NB4 (cell line): Measurements from ENCODE around the gene EZH1.
"Not testable (repeated sequence)": the region's sequence is repeated elsewhere in the genome, so short reads cannot be mapped to it uniquely, and the experiment has no call there.

Experiments
- DNase-seq: peaks from one replicate; pipeline ENCODE4 v3.0.0; 2010; ENCODE audit warnings: low read depth
- H3K4me3 ChIP-seq: one replicate; pipeline ENCODE4 v1.5.1; 2011; ENCODE audit warnings: mild to moderate bottlenecking, low read depth, low read length, moderate library complexity
- MYC ChIP-seq: IDR thresholded peaks from 2 replicates; pipeline ENCODE4 v1.6.1; 2011; ENCODE audit warnings: low read depth, low read length
- POLR2A ChIP-seq: IDR thresholded peaks from 2 replicates; pipeline ENCODE4 v1.6.1; 2011; ENCODE audit warnings: mild to moderate bottlenecking; ENCODE audit not compliant: insufficient read length; ENCODE audit errors: extremely low read depth
- TF ChIP-seq, protein P1 (sequence below): IDR thresholded peaks from 2 replicates; pipeline ENCODE4 v1.6.1; 2011; ENCODE audit warnings: low read depth, low read length
- TF ChIP-seq, protein P2 (sequence below): IDR thresholded peaks from one replicate; pipeline ENCODE4 v1.5.1; 2012; ENCODE audit warnings: low read depth, low read length

Gene EZH1

DNA sequence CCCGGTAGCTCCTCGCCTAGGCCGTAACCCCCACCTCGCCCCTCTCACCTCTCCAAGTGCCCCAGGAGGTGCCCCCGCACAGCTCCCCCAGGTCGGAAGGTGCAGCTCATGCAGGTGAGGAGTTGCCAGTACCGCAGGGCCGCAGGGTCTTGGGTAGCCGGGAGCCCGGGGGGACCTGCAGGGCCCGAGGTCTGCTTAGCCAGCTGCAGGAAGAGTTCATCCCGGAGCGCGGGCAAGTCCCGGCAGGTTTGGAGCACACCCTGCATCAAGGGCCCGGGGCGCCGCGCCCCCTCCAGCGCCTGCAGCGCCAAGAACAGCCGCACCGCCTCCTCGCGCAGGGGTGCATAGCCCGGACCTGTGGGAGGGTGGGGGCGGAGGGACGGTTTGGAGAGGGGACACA, 72.8 kb downstream of the EZH1 start:
- no peak overlapping the region for H3K4me3 ChIP-seq
- no peak for TF ChIP-seq POLR2A
- TF ChIP-seq, protein P1, sequence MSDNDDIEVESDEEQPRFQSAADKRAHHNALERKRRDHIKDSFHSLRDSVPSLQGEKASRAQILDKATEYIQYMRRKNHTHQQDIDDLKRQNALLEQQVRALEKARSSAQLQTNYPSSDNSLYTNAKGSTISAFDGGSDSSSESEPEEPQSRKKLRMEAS = no peak
- TF ChIP-seq, protein P2, sequence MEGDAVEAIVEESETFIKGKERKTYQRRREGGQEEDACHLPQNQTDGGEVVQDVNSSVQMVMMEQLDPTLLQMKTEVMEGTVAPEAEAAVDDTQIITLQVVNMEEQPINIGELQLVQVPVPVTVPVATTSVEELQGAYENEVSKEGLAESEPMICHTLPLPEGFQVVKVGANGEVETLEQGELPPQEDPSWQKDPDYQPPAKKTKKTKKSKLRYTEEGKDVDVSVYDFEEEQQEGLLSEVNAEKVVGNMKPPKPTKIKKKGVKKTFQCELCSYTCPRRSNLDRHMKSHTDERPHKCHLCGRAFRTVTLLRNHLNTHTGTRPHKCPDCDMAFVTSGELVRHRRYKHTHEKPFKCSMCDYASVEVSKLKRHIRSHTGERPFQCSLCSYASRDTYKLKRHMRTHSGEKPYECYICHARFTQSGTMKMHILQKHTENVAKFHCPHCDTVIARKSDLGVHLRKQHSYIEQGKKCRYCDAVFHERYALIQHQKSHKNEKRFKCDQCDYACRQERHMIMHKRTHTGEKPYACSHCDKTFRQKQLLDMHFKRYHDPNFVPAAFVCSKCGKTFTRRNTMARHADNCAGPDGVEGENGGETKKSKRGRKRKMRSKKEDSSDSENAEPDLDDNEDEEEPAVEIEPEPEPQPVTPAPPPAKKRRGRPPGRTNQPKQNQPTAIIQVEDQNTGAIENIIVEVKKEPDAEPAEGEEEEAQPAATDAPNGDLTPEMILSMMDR = no peak
- TF ChIP-seq MYC = no peak
- DNase-seq = no peak

DNA sequence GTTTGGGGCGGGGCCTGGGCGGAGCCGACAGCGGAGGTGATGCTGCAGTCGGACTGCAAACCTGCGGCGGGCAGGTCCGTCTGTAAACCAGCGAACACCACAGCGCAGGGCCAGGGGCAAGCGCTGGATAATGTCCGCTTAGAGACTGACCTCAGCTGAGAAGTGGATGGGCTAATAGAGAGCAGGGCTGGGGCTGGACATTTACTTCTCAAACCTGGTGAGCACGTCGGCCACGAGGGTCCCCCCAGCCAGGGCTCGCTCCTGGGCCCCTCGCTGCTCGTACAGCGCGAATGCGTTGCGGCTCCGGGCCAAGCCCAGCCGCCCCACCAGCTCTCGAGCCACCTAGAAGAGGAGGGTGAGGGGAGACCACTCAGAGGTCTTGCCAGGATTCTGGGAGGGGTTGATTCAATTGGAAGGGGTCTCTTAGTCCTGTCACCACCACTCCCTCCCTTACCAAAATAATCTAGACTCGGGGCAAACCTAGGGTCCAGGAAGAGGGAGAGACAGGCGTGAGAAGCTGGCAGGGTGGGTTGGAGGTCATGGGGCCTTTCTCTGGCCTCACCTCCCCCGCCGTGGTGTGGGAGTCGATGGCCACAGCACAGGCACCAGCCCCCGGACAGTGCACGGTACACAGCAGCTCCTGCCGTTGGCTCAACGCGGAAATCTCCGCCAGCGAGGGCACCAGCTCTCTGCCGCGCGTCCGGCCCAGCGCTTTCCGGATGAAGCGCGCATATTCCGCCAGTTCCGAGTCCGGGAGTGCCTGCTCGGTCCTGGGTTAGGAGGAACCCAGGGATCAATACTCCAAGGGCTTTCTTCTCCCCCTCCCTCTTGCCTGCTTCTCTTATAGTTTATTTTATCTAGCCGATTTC, 73.8 kb downstream of the EZH1 start:
- H3K4me3 ChIP-seq = no peak overlapping the region
- no peak for TF ChIP-seq POLR2A
- TF ChIP-seq, protein P2 = no peak
- no peak for TF ChIP-seq MYC
- TF ChIP-seq, protein P1 = no peak

DNA sequence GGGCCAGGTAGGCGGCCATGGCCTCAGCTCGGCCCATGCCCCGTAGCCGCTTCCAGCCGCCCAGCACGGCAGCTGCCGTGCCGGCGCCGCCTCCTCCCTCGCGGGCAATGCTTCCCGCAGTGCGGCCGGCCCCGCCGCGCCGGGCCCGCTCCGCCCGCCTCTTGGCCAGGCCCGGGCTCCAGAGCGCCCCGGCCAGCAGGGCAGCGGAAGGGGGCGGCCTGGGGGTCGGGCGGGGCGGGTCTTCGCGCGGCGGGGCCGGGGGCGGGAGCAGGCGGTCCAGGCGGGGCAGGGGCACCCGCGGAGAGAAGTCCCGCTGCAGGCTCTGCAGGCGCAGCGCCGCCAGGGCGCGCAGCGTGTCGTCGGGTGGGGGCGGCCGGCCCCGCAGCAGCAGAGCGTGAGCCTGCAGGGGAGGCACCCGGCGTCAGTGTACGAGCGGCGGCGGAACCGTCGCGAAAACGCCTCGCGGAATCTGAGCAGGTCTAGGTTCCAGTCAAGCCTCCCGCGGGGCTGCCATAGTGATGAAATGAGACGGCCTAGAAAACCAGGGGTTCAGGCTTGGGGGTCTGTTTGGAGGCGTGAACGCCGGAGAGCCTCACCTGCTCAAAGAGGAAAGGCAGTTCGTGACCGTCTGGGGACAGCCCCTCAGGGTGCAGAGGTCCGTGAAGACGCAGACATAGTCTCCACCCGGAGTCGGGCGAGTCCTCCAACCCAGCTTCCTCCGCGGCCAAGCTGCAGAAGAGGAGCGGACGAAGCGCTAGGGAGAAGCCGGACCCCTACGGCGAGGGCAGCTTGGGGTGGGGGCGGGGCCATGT, 74.7 kb downstream of the EZH1 start:
- DNase-seq = no peak
- H3K4me3 ChIP-seq = no peak overlapping the region

More for the DNA sequence above, 73.8 kb downstream of the EZH1 start:
- DNase-seq = no peak

DNA sequence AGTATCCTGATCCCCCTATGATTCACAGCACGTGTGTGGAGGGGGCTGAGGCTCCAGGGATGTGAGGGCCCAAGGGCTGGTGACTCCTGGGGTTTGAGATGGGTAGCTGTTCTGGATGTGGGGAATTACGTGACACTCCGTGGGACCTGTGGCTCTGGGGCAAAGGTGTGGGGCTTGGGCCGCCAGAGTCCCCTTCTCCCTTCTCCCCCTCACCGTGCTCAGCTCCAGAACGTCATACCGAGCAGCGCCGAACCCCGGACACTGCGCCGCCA, 75.2 kb downstream of the EZH1 start:
- no peak overlapping the region for H3K4me3 ChIP-seq
- TF ChIP-seq, protein P2 = no peak
- TF ChIP-seq POLR2A (no peak), MYC (no peak)
- TF ChIP-seq, protein P1 = no peak
- DNase-seq = no peak

More for the DNA sequence above, 74.7 kb downstream of the EZH1 start:
- TF ChIP-seq MYC (no peak), POLR2A (no peak)
- TF ChIP-seq, protein P1 = no peak
- TF ChIP-seq, protein P2 = no peak

DNA sequence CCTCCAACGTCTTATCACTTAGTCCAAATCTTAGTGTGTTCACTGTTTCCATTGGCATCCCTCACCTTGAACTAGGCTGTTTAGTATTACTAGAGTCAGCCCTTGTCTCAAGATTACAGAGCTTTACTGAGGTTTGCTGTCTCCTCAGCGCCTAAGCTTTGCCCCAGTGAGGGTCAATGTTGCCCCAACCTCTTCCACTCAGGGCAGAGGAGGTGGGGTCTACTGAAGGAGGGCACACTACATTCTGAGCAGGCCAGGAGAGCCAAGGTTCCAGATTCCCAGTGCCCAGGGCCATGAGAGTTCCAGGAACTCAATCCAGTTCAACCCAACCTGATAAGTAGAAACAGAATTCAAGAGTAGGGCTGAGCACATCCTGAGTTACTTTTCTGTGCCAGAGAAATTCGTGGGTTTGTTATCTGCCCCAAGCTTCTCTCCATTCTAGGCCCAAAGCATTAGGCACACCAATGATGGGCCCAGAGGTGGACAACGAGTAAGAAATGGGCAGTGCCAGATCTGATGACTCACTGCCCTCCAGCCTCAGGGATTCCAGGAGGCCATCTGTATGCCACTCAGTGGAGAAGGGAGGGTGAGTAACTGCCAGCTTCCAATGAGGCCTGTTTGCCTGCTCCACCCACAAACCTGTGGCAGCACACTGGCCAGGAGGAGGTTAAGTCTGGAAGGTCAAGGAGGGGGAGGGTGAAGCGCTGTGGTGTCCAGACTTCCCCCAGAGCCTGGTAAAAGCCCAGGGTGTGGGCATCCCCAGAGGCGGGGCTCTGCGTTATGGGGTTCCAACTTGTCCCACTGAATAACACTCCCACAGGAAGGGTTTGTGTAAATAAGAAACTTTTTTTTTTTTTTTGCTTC, 77.5 kb downstream of the EZH1 start:
- TF ChIP-seq MYC = no peak
- no peak for TF ChIP-seq POLR2A
- TF ChIP-seq, protein P1 = no peak
- TF ChIP-seq, protein P2 = no peak
- peak; percentile 14 for DNase-seq
- no peak overlapping the region for H3K4me3 ChIP-seq

DNA sequence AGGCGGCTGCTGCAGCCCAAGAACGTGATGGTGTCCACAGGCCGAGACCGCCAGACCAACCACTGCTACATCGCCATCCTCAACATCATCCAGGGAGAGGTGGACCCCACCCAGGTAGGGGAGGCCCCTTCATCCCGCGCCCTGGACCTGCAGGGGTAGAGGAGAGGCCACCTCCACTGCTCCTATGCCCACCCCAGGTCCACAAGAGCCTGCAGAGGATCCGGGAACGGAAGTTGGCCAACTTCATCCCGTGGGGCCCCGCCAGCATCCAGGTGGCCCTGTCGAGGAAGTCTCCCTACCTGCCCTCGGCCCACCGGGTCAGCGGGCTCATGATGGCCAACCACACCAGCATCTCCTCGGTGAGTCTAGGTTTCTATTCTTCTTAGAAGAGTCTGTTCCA, 78.7 kb downstream of the EZH1 start:
- not testable (repeated sequence) for H3K4me3 ChIP-seq, DNase-seq
